HG02798 (cell line): Measurements from ENCODE around the gene SORL1.

Experiments used
- ATAC-seq: cut with Tn5 transposase; IDR thresholded peaks from one replicate; pipeline ENCODE4 v1.9.1; 2021; ENCODE audit warnings: mild to moderate bottlenecking; ENCODE audit not compliant: unreplicated experiment, poor library complexity

Gene SORL1

DNA sequence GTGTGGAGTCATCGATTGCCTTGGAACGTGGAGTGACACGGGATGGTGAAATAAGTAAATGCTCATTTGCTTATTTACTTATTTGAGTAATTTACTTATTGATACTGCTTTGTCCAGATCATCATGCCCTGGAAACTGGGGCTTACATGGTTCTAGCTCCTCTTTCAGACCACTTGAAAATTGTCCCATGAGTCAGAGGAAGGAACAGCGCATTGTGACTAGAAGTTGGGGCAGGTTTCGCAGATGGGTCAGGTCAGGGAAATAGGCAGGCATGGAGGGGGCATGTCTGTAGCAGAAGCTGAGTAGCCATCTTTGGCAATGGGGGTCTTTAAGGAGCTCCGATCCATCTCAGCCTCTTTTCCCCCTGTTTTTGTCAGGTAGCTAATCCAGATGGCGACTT is 104.8 kb downstream of the SORL1 start:
- ATAC-seq, result no peak

DNA sequence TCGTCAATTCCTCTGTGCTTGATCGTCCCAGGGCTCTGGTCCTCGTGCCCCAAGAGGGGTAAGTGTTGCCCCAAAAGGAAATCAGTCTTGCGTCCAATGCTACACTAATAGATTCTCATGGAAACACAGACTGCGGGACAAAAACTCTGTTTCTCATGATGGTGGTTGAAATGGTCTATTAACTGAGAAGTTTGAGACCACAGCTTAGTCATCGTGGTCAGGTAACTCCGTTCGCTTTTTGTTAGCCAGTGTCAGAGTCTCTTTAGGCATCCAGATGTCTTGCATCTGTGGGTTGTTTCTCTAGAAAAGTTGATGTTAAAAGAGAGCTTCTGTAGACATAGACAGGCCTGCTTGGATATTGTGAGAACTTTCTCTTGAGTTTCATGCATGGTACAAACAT is 105.2 kb downstream of the SORL1 start:
- ATAC-seq, result peak; percentile 91

DNA sequence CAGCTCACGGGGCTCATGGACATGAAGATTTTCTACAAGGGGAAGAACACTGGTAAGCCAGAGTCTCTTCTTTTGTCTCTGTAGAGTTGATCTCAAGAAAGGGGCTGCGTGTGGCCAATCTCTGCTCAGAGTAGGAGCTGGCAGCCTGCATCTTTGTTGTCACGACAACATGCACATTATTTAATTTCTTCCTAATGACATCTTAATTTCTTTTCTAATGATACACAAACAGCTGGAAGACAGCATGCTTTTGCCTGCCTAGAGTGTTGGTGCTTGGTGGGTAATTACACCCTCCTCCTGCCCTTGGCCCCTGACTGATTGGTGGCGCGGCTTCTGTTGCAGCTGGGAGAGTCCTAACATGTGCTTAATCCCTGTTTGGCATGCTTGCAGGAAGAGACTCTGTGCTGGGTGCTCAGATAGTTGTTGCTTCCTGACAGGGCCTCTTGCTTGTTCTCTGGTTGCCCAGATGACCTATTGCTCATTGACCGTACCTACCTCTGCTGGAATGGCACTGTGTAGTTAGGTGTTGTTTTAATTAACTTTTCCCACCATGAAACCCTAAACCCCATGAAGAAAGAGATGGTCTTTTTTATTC is 107.6 kb downstream of the SORL1 start:
- no peak for ATAC-seq

DNA sequence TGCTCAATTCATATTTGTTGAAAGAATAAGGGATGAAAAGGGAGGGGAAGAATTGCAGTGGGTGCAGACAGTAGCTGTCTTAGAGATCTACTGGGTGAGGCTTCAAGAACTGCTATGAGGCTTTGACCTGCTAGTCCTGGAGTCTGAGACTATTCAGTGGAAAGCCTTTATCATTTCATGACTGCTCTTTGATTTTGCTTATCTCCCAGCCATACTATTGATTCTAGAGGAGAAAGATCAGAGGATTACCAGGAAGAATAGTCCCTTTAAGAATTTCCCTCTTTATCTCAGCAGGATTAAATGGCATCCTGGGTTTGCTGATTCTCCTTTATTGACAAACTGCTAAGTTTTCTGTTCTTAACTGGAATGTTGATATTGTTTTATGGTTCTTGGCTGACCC is 108.1 kb downstream of the SORL1 start:
- ATAC-seq, result no peak

DNA sequence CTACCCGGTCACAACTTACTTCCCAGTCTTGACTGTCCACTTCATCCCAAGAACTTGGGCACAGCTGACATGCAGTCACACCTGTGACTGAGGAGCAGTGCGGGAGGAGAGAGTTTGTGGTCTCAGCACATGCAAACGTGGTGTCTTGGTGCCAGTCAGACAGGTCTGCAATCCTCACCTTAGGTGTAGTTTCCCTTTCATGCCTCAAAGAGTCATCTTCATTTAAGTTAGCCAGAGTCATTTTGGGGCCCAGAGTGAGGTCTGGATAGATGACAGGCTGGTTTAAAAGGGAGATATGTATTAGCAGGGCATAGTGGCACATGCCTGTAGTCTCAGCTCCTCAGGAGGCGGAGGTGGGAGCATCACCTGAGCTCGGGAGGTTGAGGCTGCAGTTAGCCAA is 109.1 kb downstream of the SORL1 start:
- ATAC-seq, result no peak

DNA sequence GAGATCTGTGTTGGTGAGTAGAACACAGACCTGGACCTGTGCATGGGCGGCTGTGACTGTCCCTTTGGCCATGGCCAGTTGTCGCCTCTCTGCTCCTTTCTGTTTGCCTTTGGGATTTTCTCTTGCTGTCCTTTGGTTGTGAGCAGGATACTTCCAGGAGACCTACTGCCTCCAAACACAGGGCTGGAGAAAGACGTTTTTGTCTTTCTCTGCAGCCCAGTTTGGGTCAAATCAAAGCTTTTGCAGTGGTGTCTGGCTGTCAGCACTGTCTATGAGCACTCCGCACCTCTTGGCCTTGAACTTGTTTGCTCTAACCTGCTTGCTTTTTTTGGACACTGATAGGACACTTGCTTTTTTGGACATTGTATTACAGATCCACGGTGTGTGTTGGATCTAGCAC is 109.6 kb downstream of the SORL1 start:
- no peak for ATAC-seq

DNA sequence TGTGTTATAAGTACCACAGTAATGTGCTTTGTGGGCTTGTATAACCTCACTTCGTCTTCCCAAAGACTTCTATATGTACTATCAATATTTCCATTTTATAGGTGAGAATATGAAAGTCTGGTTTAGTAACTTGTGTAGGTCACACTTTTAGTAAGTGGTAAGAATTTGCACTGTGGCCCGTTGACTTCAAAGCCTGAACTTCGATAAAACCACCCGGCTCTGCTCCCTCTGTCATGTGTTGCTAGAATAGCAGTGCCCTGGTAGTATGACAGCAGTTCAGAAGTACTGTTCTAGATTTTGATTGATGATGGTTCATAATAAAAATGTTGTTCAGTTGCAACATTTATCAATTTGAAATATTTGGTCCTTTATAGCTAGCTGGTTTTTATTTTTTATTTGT is 110.9 kb downstream of the SORL1 start:
- no peak for ATAC-seq

DNA sequence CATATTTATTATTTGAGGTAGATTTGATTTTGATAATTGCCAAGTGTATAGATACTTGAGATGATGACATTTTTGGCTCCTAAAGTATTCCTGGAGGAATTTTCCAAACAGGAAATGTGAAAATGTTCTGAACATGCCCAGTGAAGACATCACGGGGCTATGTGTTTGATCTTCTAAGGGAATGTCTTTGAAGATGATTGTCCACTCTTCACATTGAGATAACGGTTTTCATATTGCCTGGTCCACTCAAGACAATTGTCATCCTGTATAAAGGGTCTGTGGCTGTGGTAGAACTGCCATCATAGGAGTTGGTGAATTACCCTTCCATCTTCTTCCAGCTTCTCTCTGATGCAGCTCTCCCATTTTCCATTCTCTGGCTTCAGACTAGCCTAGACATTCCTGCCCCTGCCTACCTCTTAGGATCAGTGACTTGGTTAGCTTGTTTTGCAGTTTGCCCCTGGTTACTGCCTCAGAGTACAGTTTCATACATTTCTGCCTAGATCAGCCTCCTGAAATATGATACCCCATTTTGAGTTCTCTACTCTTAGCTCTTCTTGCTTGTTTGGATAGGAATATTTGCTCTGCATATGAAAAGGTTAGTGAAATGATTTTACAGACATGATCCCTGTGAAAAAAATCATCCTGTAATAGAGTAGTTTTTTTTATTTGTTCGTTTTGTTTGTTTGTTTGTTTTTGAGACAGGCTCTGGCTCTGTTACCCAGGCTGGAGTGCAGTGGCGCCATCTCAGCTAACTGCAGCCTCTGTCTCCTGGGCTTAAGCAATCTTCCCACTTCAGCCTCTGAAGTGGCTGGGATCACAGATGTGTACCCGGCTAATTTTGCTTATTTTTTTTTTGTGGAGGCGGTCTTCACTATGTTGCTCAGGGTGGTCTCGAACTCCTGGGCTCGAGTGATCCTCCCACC is 112.0 kb downstream of the SORL1 start:
- ATAC-seq, result no peak

DNA sequence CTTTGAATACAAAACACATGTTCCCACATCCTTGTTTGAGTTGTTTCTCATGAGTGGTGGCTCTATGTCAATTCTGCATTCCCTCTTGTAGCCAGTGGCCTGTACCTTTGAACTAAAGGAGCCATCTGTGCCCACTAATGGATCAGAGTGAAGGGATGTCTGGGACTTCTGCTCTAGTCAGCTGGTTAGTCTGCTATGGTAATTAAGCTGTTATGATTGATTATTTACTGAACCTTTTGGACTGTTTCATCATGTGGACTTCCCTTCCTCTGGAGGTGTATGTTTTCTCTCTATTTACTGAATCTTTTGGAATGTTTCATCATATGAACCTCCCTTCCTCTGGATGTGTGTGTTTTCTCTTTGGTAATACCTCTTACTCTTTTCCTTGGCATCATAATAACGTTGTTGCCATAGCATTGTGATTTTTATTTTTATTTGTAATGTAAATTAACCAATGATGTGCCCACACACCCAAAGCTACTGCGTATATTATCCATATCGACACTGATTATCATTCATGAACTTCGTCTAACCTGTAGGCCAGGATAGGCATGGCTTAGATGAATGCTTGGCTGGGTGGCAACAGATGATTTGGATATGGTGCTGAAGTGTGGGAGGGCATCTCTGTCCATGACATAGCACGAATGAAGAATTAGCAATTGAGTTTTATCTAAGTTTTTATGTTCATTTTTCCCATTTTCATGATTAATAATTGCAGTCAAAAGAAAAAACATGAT is 113.0 kb downstream of the SORL1 start:
- no peak for ATAC-seq

DNA sequence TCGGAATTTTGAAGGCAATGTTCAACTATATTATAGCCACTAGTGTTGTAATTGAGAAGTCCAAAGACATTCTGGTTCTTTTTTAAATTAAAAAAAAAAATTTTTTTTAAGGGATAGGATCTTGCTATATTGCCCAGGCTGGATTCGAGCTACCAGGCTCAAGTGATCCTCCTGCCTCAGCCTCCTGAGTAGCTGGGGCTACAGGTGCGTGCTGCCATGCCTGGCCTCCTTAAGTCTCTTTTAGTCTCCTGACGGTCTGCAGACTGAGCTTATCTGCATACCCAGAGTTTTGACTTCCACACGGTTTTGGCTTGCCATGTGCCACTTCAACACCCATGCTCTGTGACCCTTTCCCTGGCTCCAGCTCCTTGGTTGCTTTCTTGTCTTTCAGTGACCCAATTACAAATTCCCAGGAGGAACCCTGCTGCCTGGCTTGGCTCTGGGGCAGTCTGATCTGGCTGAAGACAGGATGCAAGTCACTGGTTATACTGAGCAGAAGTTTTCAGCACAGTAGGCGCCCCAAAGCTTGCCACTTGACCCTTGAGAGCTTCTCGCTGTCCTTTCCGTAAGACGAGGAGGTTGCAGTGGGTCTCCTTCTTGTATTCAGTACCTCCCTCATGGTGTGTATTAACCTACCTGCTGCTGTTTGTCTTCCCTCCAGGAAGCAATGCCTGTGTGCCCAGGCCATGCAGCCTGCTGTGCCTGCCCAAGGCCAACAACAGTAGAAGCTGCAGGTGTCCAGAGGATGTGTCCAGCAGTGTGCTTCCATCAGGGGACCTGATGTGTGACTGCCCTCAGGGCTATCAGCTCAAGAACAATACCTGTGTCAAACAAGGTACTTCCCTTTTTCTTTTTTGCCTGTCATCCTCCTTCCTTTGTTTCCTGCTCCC is 114.4 kb downstream of the SORL1 start:
- no peak for ATAC-seq

DNA sequence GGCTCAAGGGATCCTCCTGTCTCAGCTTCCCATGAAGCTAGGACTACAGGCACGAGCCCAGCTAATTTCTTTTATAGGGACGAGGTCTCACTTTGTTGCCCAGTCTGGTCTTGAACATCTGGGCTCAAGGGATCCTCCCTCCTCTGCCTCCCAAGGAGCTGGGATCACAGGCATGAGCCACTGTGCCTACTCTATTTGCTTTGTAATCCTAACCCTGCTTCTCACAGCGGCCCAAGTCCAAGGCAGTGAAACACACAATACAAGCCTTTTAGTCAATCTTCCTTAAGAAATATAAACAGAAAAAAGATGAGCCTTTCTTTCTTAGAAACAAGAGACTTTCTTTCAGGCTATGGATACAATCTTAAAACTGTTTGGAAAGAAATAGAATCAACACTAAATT is 115.9 kb downstream of the SORL1 start:
- no peak for ATAC-seq

DNA sequence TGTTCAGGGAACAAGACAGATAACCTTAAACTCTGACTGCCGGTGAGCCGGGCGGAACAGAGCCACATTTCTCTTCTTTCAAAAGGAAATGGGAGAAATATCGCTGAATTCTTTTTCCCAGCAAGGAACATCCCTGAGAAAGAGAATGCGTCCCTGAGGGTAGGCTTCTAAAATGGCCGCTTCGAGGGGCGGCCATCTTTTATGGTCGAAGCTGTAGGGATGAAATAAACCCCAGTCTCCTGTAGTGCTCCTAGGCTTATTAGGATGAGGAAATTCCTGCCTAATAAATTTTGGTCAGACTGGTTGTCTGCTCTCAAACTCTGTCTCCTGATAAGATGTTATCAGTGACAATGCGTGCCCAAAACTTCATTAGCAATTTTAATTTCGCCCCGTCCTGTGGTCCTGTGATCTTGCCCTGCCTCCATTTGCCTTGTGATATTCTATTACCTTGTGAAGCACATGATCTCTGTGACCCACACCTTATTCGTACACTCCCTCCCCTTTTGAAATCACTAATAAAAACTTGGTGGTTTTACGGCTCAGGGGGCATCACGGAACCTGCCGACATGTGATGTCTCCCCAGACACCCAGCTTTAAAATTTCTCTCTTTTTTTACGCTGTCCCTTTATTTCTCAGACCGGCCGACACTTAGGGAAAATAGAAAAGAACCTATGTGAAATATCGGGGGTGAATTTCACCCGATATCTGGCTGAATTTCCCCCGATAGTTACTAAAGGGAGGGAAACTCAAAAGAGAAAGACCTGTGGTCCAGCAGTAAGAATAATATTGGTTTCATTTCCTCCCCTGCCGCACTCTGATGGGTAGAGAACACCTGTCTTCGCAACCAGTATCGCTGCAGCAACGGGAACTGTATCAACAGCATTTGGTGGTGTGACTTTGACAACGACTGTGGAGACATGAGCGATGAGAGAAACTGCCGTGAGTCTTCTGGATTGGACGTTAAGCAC is 117.5 kb downstream of the SORL1 start:
- ATAC-seq, result peak; percentile 99

DNA sequence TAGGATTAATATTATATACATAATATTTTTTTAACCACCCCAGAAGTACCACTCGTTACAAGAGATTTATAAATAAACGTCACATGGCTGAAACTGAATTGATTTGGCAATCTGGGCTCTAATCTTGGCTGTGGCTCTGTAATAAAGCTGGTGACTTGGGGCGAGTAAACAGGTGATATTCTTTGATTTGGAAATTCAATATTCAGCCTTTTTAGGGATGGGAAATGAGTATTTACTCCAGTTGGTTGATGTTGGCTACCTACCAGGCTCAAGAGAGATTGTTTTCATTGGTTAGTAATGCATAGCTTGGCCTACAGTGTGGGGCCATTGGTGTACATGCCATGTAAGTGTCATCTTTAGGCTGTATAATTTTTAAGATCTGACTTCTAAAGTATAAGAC is 118.3 kb downstream of the SORL1 start:
- ATAC-seq, result no peak

DNA sequence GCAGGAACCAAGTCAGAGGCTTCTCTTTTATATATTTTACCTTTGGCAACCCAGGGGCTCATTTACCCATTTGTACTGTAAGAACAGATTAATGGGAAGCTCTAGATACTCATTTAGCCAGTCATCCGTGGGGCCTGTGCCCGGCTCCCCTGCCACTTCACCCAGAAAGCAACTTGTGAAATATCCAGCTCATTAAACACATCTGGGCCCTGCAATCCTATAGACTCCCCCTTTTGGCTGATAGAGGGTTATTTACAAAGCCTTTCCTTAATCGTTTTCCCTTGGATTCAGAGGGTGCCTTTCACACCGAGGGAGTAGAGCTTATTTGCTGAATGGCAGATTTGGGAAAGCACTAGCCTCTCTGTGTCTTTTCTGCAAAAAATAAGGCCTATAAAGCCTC is 119.4 kb downstream of the SORL1 start:
- no peak for ATAC-seq

DNA sequence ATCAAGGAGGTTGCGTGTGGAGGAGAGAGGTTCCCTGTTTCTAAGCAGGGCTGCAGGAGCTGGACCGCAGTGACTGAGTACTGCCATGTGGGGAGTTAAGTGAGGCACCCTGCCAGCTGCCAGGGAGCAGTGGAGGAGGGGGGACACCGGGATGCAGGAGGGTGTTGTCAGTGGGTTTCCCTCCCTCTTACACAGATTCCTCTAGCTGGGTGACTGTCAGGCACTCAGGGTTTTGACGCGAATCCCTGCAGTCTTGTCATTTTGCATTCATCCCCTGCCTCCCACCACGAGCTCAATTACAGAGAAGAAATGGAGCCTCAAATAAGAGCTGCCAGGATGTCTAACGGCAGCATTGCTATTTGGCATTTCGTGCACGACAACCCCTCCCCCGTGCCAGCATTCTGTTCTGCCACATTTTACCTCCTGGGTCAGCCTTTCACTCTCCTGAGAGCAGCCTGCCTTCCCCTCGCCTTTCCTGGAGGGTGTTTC is 120.5 kb downstream of the SORL1 start:
- no peak for ATAC-seq

DNA sequence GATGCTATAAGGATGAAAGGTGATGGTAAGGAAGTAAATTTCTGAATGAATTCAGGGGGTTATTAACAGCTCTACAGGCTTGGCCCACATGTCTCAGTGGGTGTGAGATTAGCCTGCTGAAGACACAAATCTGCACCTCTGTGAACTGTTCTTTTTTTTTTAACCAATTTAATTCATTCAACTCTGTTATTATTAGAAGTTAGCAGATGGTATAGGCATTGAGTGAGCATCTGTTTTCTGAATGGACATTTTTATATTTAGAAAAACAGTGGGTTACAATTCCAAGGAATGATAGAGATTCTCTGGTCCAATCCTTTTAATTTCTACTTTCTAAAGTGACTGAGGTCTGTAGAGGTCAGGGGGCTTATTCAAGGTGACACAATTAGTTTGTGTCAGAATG is 122.7 kb downstream of the SORL1 start:
- no peak for ATAC-seq

DNA sequence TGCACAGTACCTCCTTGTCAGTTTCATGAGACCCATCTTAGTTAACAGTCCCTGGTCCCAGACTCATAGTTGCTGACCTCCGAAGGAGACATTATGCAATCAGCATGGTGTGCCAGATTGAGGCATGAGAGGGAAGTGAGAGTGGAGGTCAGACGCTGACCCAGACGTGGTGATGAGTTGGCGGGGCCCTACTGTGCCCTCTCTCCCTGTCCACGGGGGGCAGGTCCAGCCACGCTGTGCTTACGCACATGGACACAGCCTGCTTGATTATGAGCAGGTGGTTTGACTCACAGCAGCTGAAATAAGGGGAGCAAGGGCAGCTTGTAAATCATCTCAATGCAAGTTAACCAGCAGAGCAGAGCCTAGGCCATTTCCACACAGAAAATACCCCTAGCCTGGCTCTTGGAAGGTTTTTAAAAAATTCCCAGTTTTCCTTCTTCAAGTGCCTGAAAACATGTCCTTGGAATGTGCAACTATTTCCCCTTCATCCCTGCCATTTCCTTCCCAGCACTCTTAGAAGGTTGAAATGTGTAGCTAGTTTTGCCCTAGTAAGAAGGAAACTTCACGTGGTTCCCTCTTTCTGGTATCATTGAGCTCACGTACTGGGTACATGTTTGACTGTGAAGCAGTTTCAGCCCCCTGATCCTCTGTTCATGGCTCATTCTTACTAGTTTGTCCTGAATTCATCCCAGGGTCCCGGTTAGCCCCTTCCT is 123.3 kb downstream of the SORL1 start:
- peak; percentile 72 for ATAC-seq

DNA sequence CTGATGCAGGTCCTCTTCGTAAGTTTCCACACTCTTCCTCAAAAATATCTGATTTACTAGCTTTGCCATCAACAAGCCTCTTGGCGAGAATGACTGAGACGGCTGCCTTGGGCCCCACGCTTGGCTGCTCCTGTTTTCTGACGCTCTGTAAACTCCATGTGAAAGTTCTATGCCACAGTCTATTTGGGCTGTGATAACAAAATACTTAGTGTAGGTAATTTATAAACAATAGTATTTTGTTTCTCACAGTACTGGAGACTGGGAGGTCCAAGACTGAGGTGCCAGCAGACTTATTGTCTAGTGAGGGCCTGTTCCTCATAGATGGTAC is 123.8 kb downstream of the SORL1 start:
- peak; percentile 21 for ATAC-seq

DNA sequence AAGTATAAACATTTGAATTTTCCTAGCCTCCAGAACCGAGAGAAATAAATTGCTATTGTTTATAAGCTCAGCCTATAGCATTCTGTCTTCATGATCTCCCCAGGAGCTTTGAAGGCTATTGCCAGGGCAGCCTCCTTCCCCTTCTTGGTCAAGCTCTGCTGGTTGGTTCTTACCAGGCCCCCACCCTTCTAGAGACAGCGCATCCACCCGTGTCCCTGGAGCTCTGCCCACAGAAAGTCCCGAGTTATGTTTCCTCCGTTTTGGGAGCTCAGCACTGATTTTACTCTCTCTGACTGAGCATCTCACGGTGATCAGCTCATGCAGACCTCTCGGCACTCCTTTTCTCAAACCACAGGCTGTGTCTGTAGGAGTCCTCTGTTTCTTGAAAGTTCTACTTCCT is 124.4 kb downstream of the SORL1 start:
- no peak for ATAC-seq
